Testis (tissue), 2 donors: ENCODE data around the gene GIPC2.

Experiments used
- POLR2A ChIP-seq: fragments of 450-650 bp; IDR thresholded peaks from one replicate; pipeline ENCODE4 v1.6.1; 2017; ENCODE audit warnings: antibody characterized with exemption, mild to moderate bottlenecking, moderate library complexity
- TF ChIP-seq, protein P1 (sequence below), 3 experiments: fragments of 450-650 bp in 2 of 3; fragments of 200-600 bp in 1 of 3; sonication (generic) in 1 of 3; IDR thresholded peaks; one replicate each; pipeline ENCODE4 v1.5.1; 2016 to 2019; ENCODE audit warnings: antibody characterized with exemption in 3 of 3, mild to moderate bottlenecking in 2 of 3, moderate library complexity in 1 of 3

DNA sequence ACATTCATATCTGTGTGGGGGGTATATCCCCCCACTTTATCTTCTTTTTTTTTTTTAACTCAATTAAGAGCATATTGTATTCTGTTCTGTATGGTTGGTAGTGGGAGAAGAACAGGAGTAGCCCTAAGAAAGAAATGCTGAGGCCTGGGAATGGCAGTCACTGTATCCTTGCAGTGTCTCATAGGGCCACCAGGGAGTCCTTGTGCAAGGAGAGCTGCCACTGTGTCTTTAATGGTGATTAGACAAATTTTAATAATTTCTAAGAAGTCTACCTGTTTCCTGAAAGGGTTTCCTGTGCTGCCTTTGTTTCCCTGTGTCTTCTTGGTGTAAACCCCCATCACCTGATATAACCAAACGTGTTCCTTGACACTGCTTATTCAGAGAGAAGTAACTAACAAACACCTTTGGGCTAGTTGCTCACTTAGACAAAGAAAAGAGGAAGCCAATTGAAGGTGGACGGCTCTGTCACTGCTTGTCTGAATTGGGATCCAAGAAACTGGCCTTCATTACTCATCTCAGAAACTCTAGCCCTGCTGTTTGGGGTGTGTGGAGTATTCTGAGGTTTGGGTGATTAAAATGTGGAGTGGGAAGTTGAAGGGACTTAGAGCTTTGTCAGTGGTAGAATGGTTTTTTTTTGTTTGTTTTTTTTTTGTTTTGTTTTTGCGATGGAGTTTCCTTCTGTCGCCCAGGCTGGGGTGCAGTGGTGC lies 15.2 kb downstream of the GIPC2 start:
- TF ChIP-seq, protein P1, sequence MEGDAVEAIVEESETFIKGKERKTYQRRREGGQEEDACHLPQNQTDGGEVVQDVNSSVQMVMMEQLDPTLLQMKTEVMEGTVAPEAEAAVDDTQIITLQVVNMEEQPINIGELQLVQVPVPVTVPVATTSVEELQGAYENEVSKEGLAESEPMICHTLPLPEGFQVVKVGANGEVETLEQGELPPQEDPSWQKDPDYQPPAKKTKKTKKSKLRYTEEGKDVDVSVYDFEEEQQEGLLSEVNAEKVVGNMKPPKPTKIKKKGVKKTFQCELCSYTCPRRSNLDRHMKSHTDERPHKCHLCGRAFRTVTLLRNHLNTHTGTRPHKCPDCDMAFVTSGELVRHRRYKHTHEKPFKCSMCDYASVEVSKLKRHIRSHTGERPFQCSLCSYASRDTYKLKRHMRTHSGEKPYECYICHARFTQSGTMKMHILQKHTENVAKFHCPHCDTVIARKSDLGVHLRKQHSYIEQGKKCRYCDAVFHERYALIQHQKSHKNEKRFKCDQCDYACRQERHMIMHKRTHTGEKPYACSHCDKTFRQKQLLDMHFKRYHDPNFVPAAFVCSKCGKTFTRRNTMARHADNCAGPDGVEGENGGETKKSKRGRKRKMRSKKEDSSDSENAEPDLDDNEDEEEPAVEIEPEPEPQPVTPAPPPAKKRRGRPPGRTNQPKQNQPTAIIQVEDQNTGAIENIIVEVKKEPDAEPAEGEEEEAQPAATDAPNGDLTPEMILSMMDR (IDR thresholded peaks at IDR 0.05), result no peak
- TF ChIP-seq POLR2A, result no peak
